ENCODE measurements around the gene NDC80.

Gene NDC80

GRCh38 chr18:2559249-2559648, 12.1 kb upstream of the NDC80 start:
- no peak for DNase-seq

GRCh38 chr18:2564373-2564772, 7.0 kb upstream of the NDC80 start:
- no peak for DNase-seq

GRCh38 chr18:2568129-2568528, 3.2 kb upstream of the NDC80 start:
- DNase-seq, result no peak

- no peak for DNase-seq
Observed at GRCh38 chr18:2568605-2569004, 2.8 kb upstream of the NDC80 start.

- DNase-seq, result no peak
Observed at GRCh38 chr18:2569338-2570207, 1.8 kb upstream of the NDC80 start.

GRCh38 chr18:2570772-2571199, 571 bp upstream of the NDC80 start:
- peak; percentile 82 for DNase-seq

GRCh38 chr18:2572171-2572569, 813 bp downstream of the NDC80 start:
- DNase-seq, result no peak

GRCh38 chr18:2572892-2573291, 1.5 kb downstream of the NDC80 start:
- no peak for DNase-seq

GRCh38 chr18:2573408-2573807, 2.1 kb downstream of the NDC80 start:
- DNase-seq, result no peak

GRCh38 chr18:2587788-2588187, 16.4 kb downstream of the NDC80 start:
- no peak for DNase-seq

GRCh38 chr18:2588666-2589344, 17.4 kb downstream of the NDC80 start:
- no peak for DNase-seq

GRCh38 chr18:2589345-2590068, 18.1 kb downstream of the NDC80 start:
- no peak for DNase-seq

GRCh38 chr18:2590303-2590702, 18.9 kb downstream of the NDC80 start:
- no peak for DNase-seq

- no peak for DNase-seq
Observed at GRCh38 chr18:2597639-2598038, 26.3 kb downstream of the NDC80 start.

- no peak for DNase-seq
Observed at GRCh38 chr18:2602844-2603243, 31.5 kb downstream of the NDC80 start.

GRCh38 chr18:2606335-2606734, 35.0 kb downstream of the NDC80 start:
- no peak for DNase-seq

- no peak for DNase-seq
Observed at GRCh38 chr18:2609604-2610003, 38.2 kb downstream of the NDC80 start.

GRCh38 chr18:2610549-2610948, 39.2 kb downstream of the NDC80 start:
- no peak for DNase-seq

GRCh38 chr18:2612996-2613395, 41.6 kb downstream of the NDC80 start:
- DNase-seq, result no peak

- no peak for DNase-seq
Observed at GRCh38 chr18:2617401-2617998, 46.1 kb downstream of the NDC80 start.

- DNase-seq, result no peak
Observed at GRCh38 chr18:2618009-2618408, 46.7 kb downstream of the NDC80 start.

GRCh38 chr18:2625217-2625616, 53.9 kb downstream of the NDC80 start:
- DNase-seq, result no peak

- no peak for DNase-seq
Observed at GRCh38 chr18:2627821-2628276, 56.5 kb downstream of the NDC80 start.

Data from right hindlimb (tissue), 1 donor.